Upper lobe of right lung (tissue), 1 donor: ENCODE data around the gene BNIPL. TPM values are rescaled to one million over a fixed set of nuclear protein-coding genes. Genes with fewer than 3 reads are reported as not detected.

Experiments used
- ATAC-seq: fragments of 200-7000 bp; cut with Tn5 transposase; one replicate; pipeline ENCODE4 v1.9.1; 2020; ENCODE audit warnings: mild to moderate bottlenecking, moderate library complexity
- DNase-seq: peaks from one replicate; pipeline ENCODE4 v3.0.0-alpha.2; 2020
- H3K27ac ChIP-seq: fragments of 200-600 bp; one replicate; pipeline ENCODE4 v1.8.0; 2022
- H3K27me3 ChIP-seq: fragments of 200-600 bp; one replicate; pipeline ENCODE4 v1.8.0; 2022; ENCODE audit warnings: mild to moderate bottlenecking
- H3K36me3 ChIP-seq: fragments of 200-600 bp; one replicate; pipeline ENCODE4 v1.8.0; 2022
- H3K4me1 ChIP-seq: fragments of 200-600 bp; one replicate; pipeline ENCODE4 v1.8.0; 2022
- H3K4me3 ChIP-seq: fragments of 200-600 bp; one replicate; pipeline ENCODE4 v1.8.0; 2022; ENCODE audit warnings: mild to moderate bottlenecking
- H3K9me3 ChIP-seq: fragments of 200-600 bp; one replicate; pipeline ENCODE4 v1.8.0; 2022
- CTCF ChIP-seq: fragments of 200-600 bp; IDR thresholded peaks from one replicate; pipeline ENCODE4 v1.8.0; 2022; ENCODE audit warnings: antibody characterized with exemption
- intact Hi-C: fragments of 100-400 bp; cut with DNase I; formaldehyde crosslinking; loops from one replicate; pipeline ENCODE4 v1.11.0; 2022
- total RNA-seq: library from RNA; stranded (reverse); fragmentation: NEBNext Ultra II Directional; extraction: Animal tissue kit (Norgen Biotek cat#: 25700); gene quantifications from one replicate; pipeline ENCODE4 v1.2.1, GENCODE V29; 2021
- donor health status: DM: no; HTN: yes; CAD: no; lungs with severe emphysema.

Gene BNIPL
- total RNA-seq, 1 donor from 2014 or later: 5.2 TPM

- ATAC-seq (peak; percentile 74), DNase-seq (peak; percentile 79)
- Histone ChIP-seq H3K4me3 (peak within 1 kb of the TSS; percentile 72), H3K9me3 (no peaks in the 10 kb centered on the region), H3K36me3 (peaks cover 9% of the 10 kb centered on the region), H3K27ac (peak within 1 kb of the TSS; percentile 96), H3K27me3 (no peaks in the 10 kb centered on the region), H3K4me1 (peaks cover 73% of the 10 kb centered on the region)
- intact Hi-C loops: no loop called here
- peak; percentile 56 for TF ChIP-seq CTCF
These were observed 29.9 kb upstream of the BNIPL start, which contains the start of gene MINDY1 for GRCh38 chr1:151006327-151007052. MINDY1 (minus strand) TSS chr1:151006902; CDS start chr1:151002617, 4,285 bp downstream.

- no peak for DNase-seq
- peak overlapping the region; percentile 59 for H3K4me3 ChIP-seq
- no peaks in the 10 kb centered on the region for H3K36me3 ChIP-seq
- no peak for ATAC-seq
- intact Hi-C loops: no loop called here
- TF ChIP-seq CTCF: no peak
- H3K4me1 ChIP-seq: peaks cover 69% of the 10 kb centered on the region
- H3K27ac ChIP-seq: peak overlapping the region; percentile 96
- H3K27me3 ChIP-seq: no peaks in the 10 kb centered on the region
- H3K9me3 ChIP-seq: no peaks in the 10 kb centered on the region
These were observed 28.5 kb upstream of the BNIPL start for GRCh38 chr1:151007853-151008243.

- Histone ChIP-seq H3K4me1 (peaks cover 67% of the 10 kb centered on the region), H3K27me3 (no peaks in the 10 kb centered on the region), H3K4me3 (peak within 1 kb of the TSS; percentile 59), H3K36me3 (no peaks in the 10 kb centered on the region), H3K27ac (peak within 1 kb of the TSS; percentile 96), H3K9me3 (no peaks in the 10 kb centered on the region)
- no peak for TF ChIP-seq CTCF
- intact Hi-C loops: no loop called here
- ATAC-seq (peak; percentile 97), DNase-seq (peak; percentile 99)
These were observed 27.9 kb upstream of the BNIPL start, which contains the start of gene PRUNE1 for GRCh38 chr1:151008244-151009205. PRUNE1 (plus strand) TSS chr1:151008449; CDS start chr1:151008633, 184 bp downstream.

- no peak for DNase-seq
- TF ChIP-seq CTCF: no peak
- ATAC-seq: no peak
- intact Hi-C loops: no loop called here
- Histone ChIP-seq H3K27me3 (no peaks in the 10 kb centered on the region), H3K4me1 (peaks cover 67% of the 10 kb centered on the region), H3K36me3 (no peaks in the 10 kb centered on the region), H3K4me3 (peak overlapping the region; percentile 59), H3K27ac (peak overlapping the region; percentile 96), H3K9me3 (no peaks in the 10 kb centered on the region)
These were observed 27.2 kb upstream of the BNIPL start for GRCh38 chr1:151009206-151009587.

GRCh38 chr1:151009674-151010345 lies 26.6 kb upstream of the BNIPL start:
- no peak for DNase-seq
- Histone ChIP-seq H3K4me1 (peaks cover 63% of the 10 kb centered on the region), H3K4me3 (peak overlapping the region; percentile 59), H3K36me3 (no peaks in the 10 kb centered on the region), H3K27ac (no peak overlapping the region), H3K9me3 (no peaks in the 10 kb centered on the region), H3K27me3 (no peaks in the 10 kb centered on the region)
- no peak for TF ChIP-seq CTCF
- intact Hi-C loops: loop anchor here (10.0 kb wide), 1 partner anchor 55 kb away; the partner anchor contains the start of gene MLLT11
- ATAC-seq: no peak
